Neutrophil (primary cell): Measurements from ENCODE around the gene PLEKHM2.

Source experiments
- H3K27ac ChIP-seq: fragments of 200-600 bp; sonication (generic); 2 replicates; pipeline ENCODE4 v1.5.1; 2016; ENCODE audit warnings: mild to moderate bottlenecking, moderate library complexity
- H3K27me3 ChIP-seq: fragments of 200-600 bp; sonication (generic); 2 replicates; pipeline ENCODE4 v1.6.0; 2016; ENCODE audit warnings: mild to moderate bottlenecking
- H3K36me3 ChIP-seq: fragments of 200-600 bp; sonication (generic); 2 replicates; pipeline ENCODE4 v1.5.1; 2017
- H3K4me1 ChIP-seq, 2 experiments: fragments of 200-600 bp in 1 of 2; sonication (generic) in 1 of 2; 1 replicate in 1 of 2; 2 replicates in 1 of 2; pipeline versions ENCODE4 v1.5.1 to v1.6.1; 2013 to 2016; ENCODE audit warnings: low read depth in 1 of 2, low read length in 1 of 2, mild to moderate bottlenecking in 1 of 2, moderate library complexity in 1 of 2; ENCODE audit not compliant: control insufficient read depth in 1 of 2, insufficient read depth in 1 of 2
- H3K4me3 ChIP-seq, 2 experiments: fragments of 200-600 bp in 1 of 2; sonication (generic) in 1 of 2; 1 replicate in 1 of 2; 2 replicates in 1 of 2; pipeline ENCODE4 v1.5.1; 2013 to 2016; ENCODE audit warnings: low read depth in 1 of 2, low read length in 1 of 2, mild to moderate bottlenecking in 1 of 2, moderate library complexity in 1 of 2
- H3K9me3 ChIP-seq: fragments of 200-600 bp; sonication (generic); 2 replicates; pipeline ENCODE4 v1.5.1; 2016
- CTCF ChIP-seq: fragments of 200-600 bp; sonication (generic); IDR thresholded peaks from 2 replicates; pipeline ENCODE4 v1.5.1; 2016; ENCODE audit warnings: antibody characterized with exemption

The PLEKHM2 gene

GRCh38 chr1:15775706-15776105 lies 91.6 kb downstream of the PLEKHM2 start:
- no peaks in the 10 kb centered on the region for H3K4me1 ChIP-seq
- no peaks in the 10 kb centered on the region for H3K36me3 ChIP-seq
- peaks cover 16% of the 10 kb centered on the region for H3K27me3 ChIP-seq
- H3K4me3 ChIP-seq, result no peak overlapping the region
- TF ChIP-seq CTCF, result no peak
- no peak overlapping the region for H3K27ac ChIP-seq
- no peaks in the 10 kb centered on the region for H3K9me3 ChIP-seq

- H3K27ac ChIP-seq, result no peak overlapping the region
- TF ChIP-seq CTCF, result no peak
- no peaks in the 10 kb centered on the region for H3K36me3 ChIP-seq
- no peaks in the 10 kb centered on the region for H3K9me3 ChIP-seq
- no peak overlapping the region for H3K4me3 ChIP-seq
- H3K4me1 ChIP-seq, result no peaks in the 10 kb centered on the region
- H3K27me3 ChIP-seq, result no peaks in the 10 kb centered on the region
Observed at GRCh38 chr1:15777909-15778707, 94.0 kb downstream of the PLEKHM2 start.
